Heart right ventricle (tissue), 16 donors: ENCODE measurements around the gene TDRD3. TPM values are rescaled to one million over a fixed set of nuclear protein-coding genes. Genes with fewer than 3 reads are reported as not detected.

Experiments
- ATAC-seq, 8 donors: fragments of 200-7000 bp; cut with Tn5 transposase; one replicate each; pipeline ENCODE4 v1.9.1; 2020; ENCODE audit warnings: mild to moderate bottlenecking in 8 of 8, moderate library complexity in 8 of 8, moderate number of reproducible peaks in 1 of 8
- DNase-seq, 2 donors: peaks; one replicate each; pipeline ENCODE4 v3.0.0-alpha.2; 2020
- H3K27ac ChIP-seq, 10 donors: fragments of 200-600 bp; sonication (generic) in 2 of 10; one replicate each; pipeline versions ENCODE4 v1.5.0 to v1.8.0; 2020 to 2022; ENCODE audit warnings: mild to moderate bottlenecking in 3 of 10
- H3K27me3 ChIP-seq, 7 donors: fragments of 200-600 bp; one replicate each; pipeline ENCODE4 v1.8.0; 2021 to 2022; ENCODE audit warnings: mild to moderate bottlenecking in 2 of 7
- H3K36me3 ChIP-seq, 9 donors: fragments of 200-600 bp; sonication (generic) in 1 of 9; one replicate each; pipeline versions ENCODE4 v1.5.0 to v1.8.0; 2020 to 2022; ENCODE audit warnings: mild to moderate bottlenecking in 2 of 9
- H3K4me1 ChIP-seq, 9 donors: fragments of 200-600 bp; sonication (generic) in 1 of 9; one replicate each; pipeline versions ENCODE4 v1.5.0 to v1.8.0; 2020 to 2022; ENCODE audit warnings: mild to moderate bottlenecking in 4 of 9
- H3K4me3 ChIP-seq, 10 donors: fragments of 200-600 bp; sonication (generic) in 2 of 10; one replicate each; pipeline versions ENCODE4 v1.5.0 to v1.8.0; 2020 to 2022; ENCODE audit warnings: mild to moderate bottlenecking in 7 of 10, moderate library complexity in 2 of 10
- H3K9me3 ChIP-seq, 11 donors: fragments of 200-600 bp in 10 of 11; sonication (generic) in 2 of 11; one replicate each; pipeline versions ENCODE4 v1.5.0 to v1.8.0; 2013 to 2022; ENCODE audit warnings: mild to moderate bottlenecking in 2 of 11, control low read depth in 1 of 11, moderate library complexity in 1 of 11
- WGBS, 2 donors: extraction: QIAGEN DNeasy Blood & Tissue Kit; methylation state at CpG; one replicate each; pipeline ENCODE4 v1.1.7; 2013; ENCODE audit warnings: inconsistent platforms in 1 of 2; 5-methylcytosine and 5-hydroxymethylcytosine counted together
- intact Hi-C, 10 donors: fragments of 100-400 bp; cut with DNase I; formaldehyde crosslinking; loops; one replicate each; pipeline versions ENCODE4 v1.11.1 to v1.14.2; 2022
- polyA plus RNA-seq, 2 donors: library from polyadenylated mRNA; stranded (reverse); fragments of 200-250 nt; gene quantifications; one replicate each; pipeline ENCODE4 v1.2.3, GENCODE V29; 2013
- total RNA-seq, 10 donors: library from RNA; stranded (reverse); fragmentation: NEBNext Ultra II Directional in 3 of 10; extraction: Animal tissue kit (Norgen Biotek cat#: 25700) in 3 of 10; gene quantifications; one replicate each; pipeline versions ENCODE4 v1.2.1 to v1.2.4, GENCODE V29; 2021 to 2023
- TF ChIP-seq, protein P1 (sequence below), 9 donors: fragments of 200-600 bp; sonication (generic) in 2 of 9; IDR thresholded peaks; one replicate each; pipeline versions ENCODE4 v1.5.0 to v1.8.0; 2021 to 2022; ENCODE audit warnings: antibody characterized with exemption in 9 of 9, mild to moderate bottlenecking in 5 of 9, moderate library complexity in 1 of 9
- donor health status: Arrhythmogenic right ventricular cardiomyopathy.
- donor health status: ischemic (EF 13 %, LVEDD 7.1; RV severe dilation, severe dysfunction).
- donor health status: healthy with polysubstance abuse.
- donor health status: DM: no; HTN: yes; CAD: no.
- donor health status: DM: no; HTN: no; CAD: no.
- donor health status: ischemic (EF 25% LVEDD 6.9; RV normal size, moderate dysfunction).
- donor health status: ischemic (EF 25% LVEDD 5.7; RV mildly dilated, moderate dysfunction).
- donor health status: healthy.
- donor health status: DM: yes; HTN: yes; CAD: no.
- donor health status: Ischemic cardiomyopathy.
- donor health status: ischemic (EF 35%, LVEDD 5.7; RV mildly dilated, moderate dysfunction).
- donor health status: nonischemic (EF 11% LVEDD 7.7; RV severe dilation, severe dysfunction).
- donor health status: DM: yes; HTN: yes; CAD: no.
- donor health status: PGD.
- donor health status: ischemic (EF 29% LVEDD 5.4; RV normal size, mild dysfunction).
- donor health status: nonischemic (EF 23%, LVEDD 6.1; RV moderate dilation, normal function).

Gene TDRD3
- total and polyA plus RNA-seq, 12 donors: 9.8 to 60.7 (median 47.2) TPM

DNA sequence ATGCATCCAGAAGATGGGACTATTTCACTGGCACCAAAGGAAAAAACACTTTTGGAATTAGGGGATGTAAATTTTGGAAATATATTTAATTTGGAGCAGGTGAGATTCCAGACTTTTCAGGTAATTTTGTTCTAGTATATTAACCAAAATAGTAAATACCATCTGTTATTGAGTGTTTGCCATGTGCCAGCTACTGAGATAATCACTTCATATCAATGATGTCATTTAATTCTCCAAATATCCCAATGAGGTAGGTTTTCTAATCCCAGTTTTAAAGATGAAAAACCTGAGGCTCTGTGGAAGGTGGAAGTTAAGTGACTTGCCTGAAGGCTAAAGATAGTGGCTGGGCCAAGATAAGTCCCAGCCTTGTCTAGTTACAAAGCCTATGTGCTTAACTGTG, 95.2 kb downstream of the TDRD3 start:
- no peak for ATAC-seq
- peaks cover 0 to 16% (median 0%) of the 10 kb centered on the region in 11 donors for H3K9me3 ChIP-seq
- DNase-seq: no peak
- peaks cover 0 to 87% (median 26%) of the 10 kb centered on the region in 9 donors for H3K36me3 ChIP-seq
- no peak overlapping the region for H3K27ac ChIP-seq
- H3K4me1 ChIP-seq: no peaks in the 10 kb centered on the region
- TF ChIP-seq, protein P1, sequence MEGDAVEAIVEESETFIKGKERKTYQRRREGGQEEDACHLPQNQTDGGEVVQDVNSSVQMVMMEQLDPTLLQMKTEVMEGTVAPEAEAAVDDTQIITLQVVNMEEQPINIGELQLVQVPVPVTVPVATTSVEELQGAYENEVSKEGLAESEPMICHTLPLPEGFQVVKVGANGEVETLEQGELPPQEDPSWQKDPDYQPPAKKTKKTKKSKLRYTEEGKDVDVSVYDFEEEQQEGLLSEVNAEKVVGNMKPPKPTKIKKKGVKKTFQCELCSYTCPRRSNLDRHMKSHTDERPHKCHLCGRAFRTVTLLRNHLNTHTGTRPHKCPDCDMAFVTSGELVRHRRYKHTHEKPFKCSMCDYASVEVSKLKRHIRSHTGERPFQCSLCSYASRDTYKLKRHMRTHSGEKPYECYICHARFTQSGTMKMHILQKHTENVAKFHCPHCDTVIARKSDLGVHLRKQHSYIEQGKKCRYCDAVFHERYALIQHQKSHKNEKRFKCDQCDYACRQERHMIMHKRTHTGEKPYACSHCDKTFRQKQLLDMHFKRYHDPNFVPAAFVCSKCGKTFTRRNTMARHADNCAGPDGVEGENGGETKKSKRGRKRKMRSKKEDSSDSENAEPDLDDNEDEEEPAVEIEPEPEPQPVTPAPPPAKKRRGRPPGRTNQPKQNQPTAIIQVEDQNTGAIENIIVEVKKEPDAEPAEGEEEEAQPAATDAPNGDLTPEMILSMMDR (IDR thresholded peaks at IDR 0.05): no peak
- no peak overlapping the region for H3K4me3 ChIP-seq
- intact Hi-C loops: no loop called here
- no peaks in the 10 kb centered on the region for H3K27me3 ChIP-seq

DNA sequence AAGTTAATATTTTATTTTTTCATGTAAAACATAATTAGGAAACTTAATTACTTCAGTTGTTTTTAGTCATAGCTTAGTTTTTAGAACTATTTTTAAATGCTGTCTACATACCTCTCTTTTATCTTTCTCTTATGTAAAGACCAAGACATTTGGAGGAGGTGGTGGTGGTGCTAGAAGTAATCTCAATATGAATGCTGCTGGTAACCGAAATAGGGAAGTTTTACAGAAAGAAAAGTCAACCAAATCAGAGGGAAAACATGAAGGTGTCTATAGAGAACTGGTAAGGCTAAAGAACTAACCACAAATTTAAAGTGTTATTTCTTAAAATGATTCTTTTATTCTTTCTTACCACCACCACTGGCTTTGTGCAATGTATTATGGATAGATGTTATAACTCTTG, 97.3 kb downstream of the TDRD3 start:
- H3K4me3 ChIP-seq: no peak overlapping the region
- DNase-seq: no peak
- H3K36me3 ChIP-seq: peaks cover 0 to 89% (median 26%) of the 10 kb centered on the region in 9 donors
- H3K27ac ChIP-seq: no peak overlapping the region
- H3K9me3 ChIP-seq: peaks cover 0 to 12% (median 0%) of the 10 kb centered on the region in 11 donors
- intact Hi-C loops: no loop called here
- no peaks in the 10 kb centered on the region for H3K27me3 ChIP-seq
- H3K4me1 ChIP-seq: no peaks in the 10 kb centered on the region
- no peak for ATAC-seq
- TF ChIP-seq, protein P1 (IDR thresholded peaks at IDR 0.05): no peak
- WGBS, 2 donors: 67 to 86% methylated on average over 1 of the region's 1 CpG

DNA sequence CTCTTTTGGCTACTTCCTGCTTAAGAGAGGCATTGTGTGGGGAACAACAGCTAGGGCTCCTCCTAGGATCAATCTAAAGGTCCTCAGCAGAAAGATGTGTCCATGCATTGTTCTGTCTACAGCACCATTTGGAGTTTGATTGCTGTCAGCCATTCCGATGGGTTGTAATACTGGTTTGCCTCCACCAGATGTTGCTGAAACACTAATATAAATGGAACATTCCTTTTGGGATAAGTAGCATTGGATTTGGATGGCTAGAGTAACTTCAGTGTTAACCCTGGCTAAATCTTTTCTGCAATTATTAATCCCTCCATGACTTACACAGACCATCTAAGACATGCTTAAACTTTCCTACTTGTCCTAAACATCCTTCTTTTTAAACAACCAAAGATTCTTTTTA, 104.2 kb downstream of the TDRD3 start:
- Histone ChIP-seq H3K9me3 (peaks cover 0 to 44% (median 10%) of the 10 kb centered on the region in 11 donors), H3K36me3 (peaks cover 0 to 90% (median 12%) of the 10 kb centered on the region in 9 donors), H3K4me3 (no peak overlapping the region), H3K4me1 (no peaks in the 10 kb centered on the region), H3K27me3 (no peaks in the 10 kb centered on the region), H3K27ac (no peak overlapping the region)
- WGBS, 2 donors: 100% methylated on average over 1 of the region's 1 CpG
- no peak for ATAC-seq
- intact Hi-C loops: no loop called here
- TF ChIP-seq, protein P1 (IDR thresholded peaks at IDR 0.05): no peak
- DNase-seq: no peak

DNA sequence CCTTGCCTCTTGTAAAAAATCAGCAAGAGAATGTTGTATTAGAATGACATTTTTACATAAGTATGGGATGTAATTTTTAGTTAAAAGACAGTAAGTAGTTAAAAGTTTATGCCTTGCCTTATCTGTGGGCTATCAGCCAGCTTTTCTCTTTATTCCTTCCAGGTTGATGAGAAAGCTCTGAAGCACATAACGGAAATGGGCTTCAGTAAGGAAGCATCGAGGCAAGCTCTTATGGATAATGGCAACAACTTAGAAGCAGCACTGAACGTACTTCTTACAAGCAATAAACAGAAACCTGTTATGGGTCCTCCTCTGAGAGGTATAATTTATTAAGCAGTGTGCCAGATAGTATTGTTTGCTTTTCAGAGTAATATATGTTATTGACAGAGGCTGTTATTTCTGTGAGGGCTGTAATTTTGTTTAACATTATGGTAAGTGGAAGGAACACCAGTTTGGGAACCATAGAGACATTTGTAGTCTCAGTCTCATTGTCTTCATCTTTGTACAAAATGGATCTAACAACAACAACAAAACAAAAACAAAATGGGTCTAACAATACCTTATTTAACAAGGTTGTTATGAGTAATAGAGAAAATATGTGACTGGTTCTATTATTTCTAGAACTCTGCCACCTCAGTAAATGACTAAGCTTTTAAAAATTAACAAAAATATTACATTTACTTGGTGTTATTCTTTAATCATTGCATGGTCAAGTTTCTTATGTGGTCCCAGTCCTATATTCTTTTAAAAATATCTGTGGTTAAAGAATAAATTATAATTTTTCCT, 112.8 kb downstream of the TDRD3 start:
- Histone ChIP-seq H3K9me3 (peaks cover 0 to 11% (median 0%) of the 10 kb centered on the region in 11 donors), H3K36me3 (peaks cover 0 to 69% (median 31%) of the 10 kb centered on the region in 9 donors), H3K4me1 (no peaks in the 10 kb centered on the region), H3K27me3 (no peaks in the 10 kb centered on the region), H3K4me3 (no peak overlapping the region), H3K27ac (no peak overlapping the region)
- WGBS, 2 donors: 60 to 74% methylated on average over 3 of the region's 3 CpGs
- ATAC-seq (no peak), DNase-seq (no peak)
- TF ChIP-seq, protein P1 (IDR thresholded peaks at IDR 0.05): no peak
- intact Hi-C loops: no loop called here
